GM13976 (cell line): ENCODE measurements around the gene AQP5.
"Not testable (repeated sequence)": the region's sequence is repeated elsewhere in the genome, so short reads cannot be mapped to it uniquely, and the experiment has no call there.

Source experiments
- DNase-seq: peaks from one replicate; pipeline ENCODE4 v3.0.0; 2012; ENCODE audit warnings: low spot score
- in situ Hi-C: fragments of 300-500 bp; cut with MboI; formaldehyde crosslinking; loops from one replicate; pipeline ENCODE4 v1.12.0; 2022; ENCODE audit warnings: low sequenced_read_pairs, mixed read lengths, inconsistent platforms; ENCODE audit not compliant: unreplicated experiment
- TF ChIP-seq, protein P1 (sequence below): IDR thresholded peaks from 2 replicates; pipeline ENCODE4 v1.5.1; 2012; ENCODE audit warnings: borderline replicate concordance, mild to moderate bottlenecking; ENCODE audit not compliant: insufficient read depth; ENCODE audit errors: extremely low read depth, missing control alignments, control extremely low read depth

The AQP5 gene

GRCh38 chr12:49985981-49986380 is 24.3 kb downstream of the AQP5 start:
- TF ChIP-seq, protein P1, sequence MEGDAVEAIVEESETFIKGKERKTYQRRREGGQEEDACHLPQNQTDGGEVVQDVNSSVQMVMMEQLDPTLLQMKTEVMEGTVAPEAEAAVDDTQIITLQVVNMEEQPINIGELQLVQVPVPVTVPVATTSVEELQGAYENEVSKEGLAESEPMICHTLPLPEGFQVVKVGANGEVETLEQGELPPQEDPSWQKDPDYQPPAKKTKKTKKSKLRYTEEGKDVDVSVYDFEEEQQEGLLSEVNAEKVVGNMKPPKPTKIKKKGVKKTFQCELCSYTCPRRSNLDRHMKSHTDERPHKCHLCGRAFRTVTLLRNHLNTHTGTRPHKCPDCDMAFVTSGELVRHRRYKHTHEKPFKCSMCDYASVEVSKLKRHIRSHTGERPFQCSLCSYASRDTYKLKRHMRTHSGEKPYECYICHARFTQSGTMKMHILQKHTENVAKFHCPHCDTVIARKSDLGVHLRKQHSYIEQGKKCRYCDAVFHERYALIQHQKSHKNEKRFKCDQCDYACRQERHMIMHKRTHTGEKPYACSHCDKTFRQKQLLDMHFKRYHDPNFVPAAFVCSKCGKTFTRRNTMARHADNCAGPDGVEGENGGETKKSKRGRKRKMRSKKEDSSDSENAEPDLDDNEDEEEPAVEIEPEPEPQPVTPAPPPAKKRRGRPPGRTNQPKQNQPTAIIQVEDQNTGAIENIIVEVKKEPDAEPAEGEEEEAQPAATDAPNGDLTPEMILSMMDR = no peak
- no peak for DNase-seq
- in situ Hi-C loops = no loop called here

GRCh38 chr12:49986476-49986875 is 24.8 kb downstream of the AQP5 start:
- in situ Hi-C loops, DNase-seq: not testable (repeated sequence)

GRCh38 chr12:49987625-49988303 is 26.1 kb downstream of the AQP5 start:
- TF ChIP-seq, protein P1 = no peak
- no peak for DNase-seq
- in situ Hi-C loops = no loop called here

DNA sequence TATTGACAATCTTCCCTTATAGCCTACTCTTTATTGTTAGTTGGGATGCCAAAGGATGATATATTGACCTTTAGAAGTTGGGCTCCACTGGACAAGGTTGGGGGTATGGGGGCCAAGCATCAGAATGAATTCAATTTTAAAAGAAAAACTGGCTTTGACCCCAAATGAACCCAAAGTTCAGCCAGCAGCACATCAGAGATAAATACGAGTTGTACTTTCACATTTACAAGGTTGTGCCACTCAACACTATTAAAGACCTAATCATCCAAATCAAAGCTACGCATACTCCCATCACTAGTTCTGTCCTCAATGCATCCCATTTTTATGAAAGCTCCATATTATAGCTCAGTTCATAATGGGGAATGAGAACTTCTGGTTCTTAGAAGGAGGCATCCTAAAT is 27.7 kb downstream of the AQP5 start:
- in situ Hi-C loops, DNase-seq: not testable (repeated sequence)

- no peak for DNase-seq
- TF ChIP-seq, protein P1 = no peak
- in situ Hi-C loops = no loop called here
Measured at GRCh38 chr12:49990273-49990672, 28.6 kb downstream of the AQP5 start.

DNA sequence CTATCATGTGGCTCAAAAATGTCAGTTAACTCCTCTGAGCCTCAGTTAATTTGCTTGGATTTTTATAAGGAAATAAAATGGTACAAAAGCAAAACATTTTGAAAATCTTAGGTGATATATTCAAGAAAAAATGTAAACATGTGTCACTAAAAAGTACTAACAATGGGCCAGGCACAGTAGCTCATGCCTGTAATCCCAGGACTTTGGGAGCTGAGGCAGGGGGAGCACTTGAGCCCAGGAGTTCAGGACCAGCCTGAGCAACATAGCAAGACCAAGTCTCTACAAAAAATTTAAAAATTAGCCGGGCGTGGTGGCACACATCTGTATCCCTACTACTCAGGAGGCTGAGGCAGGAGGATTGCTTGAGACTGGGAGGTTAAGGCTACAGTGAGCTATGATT is 36.8 kb downstream of the AQP5 start:
- in situ Hi-C loops = no loop called here
- no peak for DNase-seq
- TF ChIP-seq, protein P1 = no peak

GRCh38 chr12:50003595-50003994 is 41.9 kb downstream of the AQP5 start:
- in situ Hi-C loops = no loop called here
- TF ChIP-seq, protein P1 = no peak

DNA sequence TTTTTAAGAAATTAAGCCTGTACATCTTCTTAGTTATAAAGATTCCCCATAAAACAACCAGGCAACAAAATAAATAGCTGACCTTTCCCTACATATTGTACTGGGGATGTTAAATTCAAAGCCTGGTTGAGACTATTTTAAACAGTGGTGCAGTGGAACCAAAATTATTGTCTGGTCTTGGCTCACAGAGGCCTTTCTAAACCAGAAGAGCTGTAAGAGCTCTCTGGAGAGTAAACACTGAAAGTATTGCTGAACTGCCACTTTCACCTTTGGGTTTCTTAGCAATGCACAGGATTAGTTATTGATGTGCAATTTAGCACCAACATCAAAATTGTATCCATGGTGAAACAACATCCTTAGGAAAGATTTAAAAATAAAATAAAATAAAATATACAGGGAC is 43.0 kb downstream of the AQP5 start:
- no peak for DNase-seq
- in situ Hi-C loops = no loop called here
- TF ChIP-seq, protein P1 = no peak

More at GRCh38 chr12:50003595-50003994, 41.9 kb downstream of the AQP5 start:
- no peak for DNase-seq
